PC-9 (cell line): ENCODE results near the gene NEIL1.

Experiments used
- EZH2 ChIP-seq: fragments of 200-600 bp; sonication (generic); IDR thresholded peaks from 2 replicates; pipeline ENCODE4 v1.8.0; 2017; ENCODE audit warnings: antibody characterized with exemption, low read depth
- TF ChIP-seq, protein P1 (sequence below): fragments of 200-600 bp; sonication (generic); conservative IDR thresholded peaks from 2 replicates; pipeline ENCODE4 v1.6.1; 2017; ENCODE audit warnings: mixed run types, antibody characterized with exemption, mild to moderate bottlenecking, moderate library complexity

DNA sequence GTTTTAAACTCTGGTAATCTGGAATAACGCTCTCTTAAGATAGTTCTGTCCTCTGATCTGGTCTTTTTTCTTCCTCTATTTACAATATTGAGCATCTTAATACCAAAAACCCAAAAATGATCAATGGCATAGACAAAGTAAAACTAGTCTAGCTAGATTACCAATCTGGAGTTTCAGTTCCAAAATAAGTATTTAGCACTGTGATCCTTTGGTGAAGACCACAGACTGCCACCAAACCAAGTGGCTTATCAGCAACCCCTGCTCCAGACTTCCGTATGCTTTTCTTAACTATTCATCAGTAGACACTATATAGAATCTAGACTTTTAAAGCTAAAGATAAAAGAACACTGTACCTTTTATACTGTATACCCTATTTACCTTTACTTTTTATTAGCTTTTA is 57.1 kb downstream of the NEIL1 start:
- TF ChIP-seq, protein P1, sequence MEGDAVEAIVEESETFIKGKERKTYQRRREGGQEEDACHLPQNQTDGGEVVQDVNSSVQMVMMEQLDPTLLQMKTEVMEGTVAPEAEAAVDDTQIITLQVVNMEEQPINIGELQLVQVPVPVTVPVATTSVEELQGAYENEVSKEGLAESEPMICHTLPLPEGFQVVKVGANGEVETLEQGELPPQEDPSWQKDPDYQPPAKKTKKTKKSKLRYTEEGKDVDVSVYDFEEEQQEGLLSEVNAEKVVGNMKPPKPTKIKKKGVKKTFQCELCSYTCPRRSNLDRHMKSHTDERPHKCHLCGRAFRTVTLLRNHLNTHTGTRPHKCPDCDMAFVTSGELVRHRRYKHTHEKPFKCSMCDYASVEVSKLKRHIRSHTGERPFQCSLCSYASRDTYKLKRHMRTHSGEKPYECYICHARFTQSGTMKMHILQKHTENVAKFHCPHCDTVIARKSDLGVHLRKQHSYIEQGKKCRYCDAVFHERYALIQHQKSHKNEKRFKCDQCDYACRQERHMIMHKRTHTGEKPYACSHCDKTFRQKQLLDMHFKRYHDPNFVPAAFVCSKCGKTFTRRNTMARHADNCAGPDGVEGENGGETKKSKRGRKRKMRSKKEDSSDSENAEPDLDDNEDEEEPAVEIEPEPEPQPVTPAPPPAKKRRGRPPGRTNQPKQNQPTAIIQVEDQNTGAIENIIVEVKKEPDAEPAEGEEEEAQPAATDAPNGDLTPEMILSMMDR, result no peak
- TF ChIP-seq EZH2, result no peak
